Inflammatory macrophage (primary cell): Measurements from ENCODE around the gene DISC1.
"Not testable (repeated sequence)": the region's sequence is repeated elsewhere in the genome, so short reads cannot be mapped to it uniquely, and the experiment has no call there.

Experiments used
- DNase-seq, 2 donors: peaks; one replicate each; pipeline ENCODE4 v3.0.0-alpha.2; 2020 to 2022
- total RNA-seq, 18 experiments: gene quantifications; one replicate each; lab custom pipeline; 2026; ENCODE audit warnings: mixed read lengths in 6 of 18, inconsistent platforms in 2 of 18; lab: John Stamatoyannopoulos, UW

The DISC1 gene
- 1.3 to 18.1 (median 8.5) reads per million in 18 experiments for total RNA-seq

GRCh38 chr1:231626535-231626950 is at the start of gene DISC1:
TSS of gene DISC1 (plus strand) at chr1:231626790. CDS start at chr1:231626868, 78 bp downstream.
- peak; percentile 91 to 92 for DNase-seq

- no peak for DNase-seq
Observed at GRCh38 chr1:231576804-231577718, 49.5 kb upstream of the DISC1 start.

DNA sequence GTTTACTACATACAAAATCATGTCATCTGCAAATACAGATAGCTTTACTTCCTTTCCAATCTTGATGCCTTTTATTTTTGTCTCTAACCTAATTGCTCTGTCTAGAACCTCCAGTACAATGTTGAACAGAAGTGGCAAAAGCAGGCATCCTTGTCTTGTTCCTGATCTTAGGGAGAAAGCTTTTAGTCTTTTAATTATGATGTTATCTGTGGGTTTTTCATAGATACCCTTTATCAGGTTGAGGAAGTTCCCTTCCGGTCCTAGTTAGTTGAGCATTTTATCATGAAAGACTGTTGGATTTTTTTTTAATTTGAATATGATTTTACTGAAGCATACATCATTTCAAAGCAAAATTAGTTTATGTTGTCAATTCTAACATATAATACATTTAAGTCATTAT is 45.7 kb upstream of the DISC1 start:
- no peak for DNase-seq

DNA sequence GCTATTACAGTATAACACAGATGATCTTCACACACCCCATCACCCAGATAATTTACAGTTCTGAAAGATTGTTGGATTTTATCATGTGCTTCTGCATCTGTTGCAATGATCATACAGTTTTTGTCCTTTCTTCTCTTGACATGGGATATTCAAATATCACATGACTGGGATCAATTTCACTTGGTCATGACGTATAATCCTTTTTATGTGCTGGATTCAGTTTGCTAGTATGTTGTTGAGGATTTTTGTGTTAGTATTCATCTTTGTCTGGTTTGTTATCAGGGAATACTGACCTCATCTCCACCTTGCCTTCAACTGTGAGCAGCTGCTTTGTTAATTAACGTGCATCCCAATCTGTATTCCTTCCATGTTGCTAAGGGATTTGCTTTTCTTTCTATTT is 44.7 kb upstream of the DISC1 start:
- DNase-seq: no peak

DNA sequence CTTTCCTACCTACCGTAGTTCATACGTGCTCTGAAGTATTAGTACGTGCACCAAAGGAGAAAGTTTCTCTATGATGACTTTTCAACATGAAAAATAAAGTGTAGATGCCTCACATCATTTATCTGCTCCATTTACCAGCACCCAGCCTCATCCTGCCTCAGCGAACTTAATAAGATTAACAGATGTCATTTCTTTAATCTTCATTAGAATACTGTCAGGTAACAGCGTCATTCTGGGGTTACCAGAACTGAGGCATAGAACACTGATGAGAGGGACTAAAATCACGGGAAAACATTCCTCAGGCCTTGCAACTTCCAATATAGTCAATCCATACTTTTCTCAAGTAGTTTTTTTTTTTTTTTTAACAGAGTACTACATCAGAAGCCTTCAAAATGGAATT is 43.2 kb upstream of the DISC1 start:
- DNase-seq: no peak

GRCh38 chr1:231584117-231584516 is 42.5 kb upstream of the DISC1 start:
- peak; percentile 13 to 18 for DNase-seq

- peak in 1 of 2 donors; percentile 55 for DNase-seq
Observed at GRCh38 chr1:231584921-231585320, 41.7 kb upstream of the DISC1 start.

DNA sequence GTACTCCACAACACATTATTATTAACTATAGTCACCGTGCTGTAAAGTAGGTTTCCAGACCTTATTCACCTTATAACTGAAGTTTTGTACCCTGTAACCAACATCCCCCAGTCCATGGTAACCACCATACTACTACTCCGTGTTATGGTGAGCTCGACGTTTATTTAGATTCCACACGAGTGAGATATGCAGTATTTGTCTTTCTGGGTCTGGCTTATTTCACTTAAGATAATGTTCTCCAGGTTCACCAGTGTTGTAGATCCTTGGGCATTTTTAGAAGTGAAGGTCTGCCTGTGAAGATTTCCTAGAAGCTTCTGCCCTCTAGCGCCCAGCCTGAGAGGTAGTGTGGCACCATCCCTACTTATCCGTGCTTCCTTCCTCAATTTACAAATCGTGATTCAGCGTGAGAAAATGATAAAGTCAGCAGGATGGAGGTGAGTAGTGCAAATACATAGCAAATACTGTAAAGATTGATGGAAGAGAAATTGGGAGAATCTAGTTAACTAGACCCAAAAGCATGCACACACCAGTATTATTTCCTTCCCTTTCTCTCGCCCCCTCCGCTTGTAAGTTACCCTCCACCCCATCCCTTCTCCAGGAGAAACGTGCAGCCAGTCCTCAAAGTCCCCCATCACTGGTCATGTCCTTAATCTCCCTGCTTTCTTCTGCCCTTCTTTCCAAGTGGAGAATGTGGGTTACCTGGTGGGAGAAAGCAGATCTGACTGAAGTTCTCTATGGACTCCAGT is 36.0 kb upstream of the DISC1 start:
- DNase-seq: peak; percentile 70 to 73

DNA sequence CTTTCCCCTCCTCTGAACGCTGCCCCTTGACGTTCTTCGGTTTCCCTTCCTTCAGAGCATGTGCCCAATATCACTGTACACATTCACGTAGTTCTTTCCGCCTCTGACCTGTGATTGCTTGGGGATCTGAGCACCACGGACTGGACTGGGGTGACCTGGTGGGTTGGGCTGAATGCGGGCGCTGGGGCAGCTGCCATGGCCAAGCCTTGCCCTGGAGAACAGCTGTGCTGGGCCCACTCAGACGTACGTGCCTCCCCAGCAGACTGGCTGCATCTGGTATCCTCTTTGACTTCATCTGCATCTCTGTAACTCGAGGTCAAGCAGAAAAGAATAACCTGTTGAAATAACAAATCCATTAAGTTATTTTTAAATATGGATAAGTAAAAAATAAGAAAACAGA is 35.1 kb upstream of the DISC1 start:
- DNase-seq: no peak

- no peak for DNase-seq
Observed at GRCh38 chr1:231592809-231593208, 33.8 kb upstream of the DISC1 start.

GRCh38 chr1:231593264-231593663 is 33.3 kb upstream of the DISC1 start:
- DNase-seq: not testable (repeated sequence)

- no peak for DNase-seq
Observed at GRCh38 chr1:231594123-231594522, 32.5 kb upstream of the DISC1 start.

- DNase-seq: no peak
Observed at GRCh38 chr1:231594749-231595148, 31.8 kb upstream of the DISC1 start.

DNA sequence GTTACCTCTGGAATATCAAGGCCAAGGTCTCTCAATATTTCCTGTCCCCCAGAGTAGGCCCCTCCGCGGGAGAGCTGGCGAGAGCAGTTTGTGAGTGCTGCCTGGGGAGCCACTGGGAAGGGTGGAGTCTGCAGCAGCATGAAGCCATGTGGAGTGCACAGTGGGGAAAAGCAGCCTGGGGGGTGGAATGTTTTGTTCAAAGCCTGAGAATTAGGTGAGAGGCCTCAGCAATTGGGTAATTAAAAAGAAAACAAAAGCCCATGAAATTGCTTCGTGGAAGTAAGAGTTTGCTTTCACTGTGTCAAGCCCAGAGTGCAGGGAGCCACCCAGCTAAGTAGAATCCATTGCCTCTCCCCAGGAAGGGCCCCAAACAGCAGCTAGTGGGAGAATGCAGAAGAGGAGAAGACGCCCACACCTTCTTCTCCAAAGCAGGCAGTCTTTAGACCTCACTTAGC is 30.2 kb upstream of the DISC1 start:
- peak; percentile 43 to 62 for DNase-seq

DNA sequence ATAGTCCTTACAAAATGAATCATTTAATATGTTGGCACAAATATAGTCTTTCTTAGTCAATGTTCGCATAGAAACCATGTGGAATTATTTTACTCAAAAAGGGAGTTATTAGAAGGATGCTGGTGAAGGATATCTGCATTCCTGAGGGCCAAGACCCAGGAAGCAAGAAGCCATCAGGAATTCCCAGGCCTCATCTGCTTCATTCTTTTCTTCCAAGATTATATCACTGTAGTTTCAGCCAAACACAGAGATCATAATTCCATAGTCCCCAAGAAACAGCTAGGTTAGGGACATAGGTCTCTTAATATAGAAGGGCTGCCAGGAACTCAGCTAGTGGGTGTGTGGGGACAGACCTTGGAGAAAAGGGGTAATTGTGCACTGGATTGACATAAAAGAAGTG is 28.6 kb upstream of the DISC1 start:
- no peak for DNase-seq

DNA sequence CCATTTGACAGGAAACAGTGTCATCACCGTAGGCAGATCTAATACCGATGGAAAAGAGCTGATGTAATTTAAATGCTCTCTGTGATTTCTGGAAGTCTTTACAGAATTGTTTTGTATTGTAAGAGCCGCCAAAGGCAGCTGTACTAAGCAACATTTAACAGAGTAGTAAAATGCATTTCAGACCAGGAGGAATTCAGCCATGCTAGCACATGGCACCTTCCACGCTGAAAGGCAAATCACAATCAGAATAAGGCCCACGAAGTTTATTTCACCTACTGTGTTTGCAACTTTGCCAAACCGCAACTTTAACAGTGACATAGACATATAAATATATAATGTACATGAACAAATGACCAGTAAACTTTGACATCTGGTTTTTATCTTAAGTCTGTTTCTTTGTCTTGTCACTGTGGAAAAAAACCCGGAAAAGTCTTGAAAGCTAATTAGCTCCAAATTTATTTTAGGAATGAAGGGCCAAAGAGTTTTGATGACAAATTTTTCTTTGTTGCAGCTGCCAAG is 26.1 kb upstream of the DISC1 start:
- DNase-seq: no peak

DNA sequence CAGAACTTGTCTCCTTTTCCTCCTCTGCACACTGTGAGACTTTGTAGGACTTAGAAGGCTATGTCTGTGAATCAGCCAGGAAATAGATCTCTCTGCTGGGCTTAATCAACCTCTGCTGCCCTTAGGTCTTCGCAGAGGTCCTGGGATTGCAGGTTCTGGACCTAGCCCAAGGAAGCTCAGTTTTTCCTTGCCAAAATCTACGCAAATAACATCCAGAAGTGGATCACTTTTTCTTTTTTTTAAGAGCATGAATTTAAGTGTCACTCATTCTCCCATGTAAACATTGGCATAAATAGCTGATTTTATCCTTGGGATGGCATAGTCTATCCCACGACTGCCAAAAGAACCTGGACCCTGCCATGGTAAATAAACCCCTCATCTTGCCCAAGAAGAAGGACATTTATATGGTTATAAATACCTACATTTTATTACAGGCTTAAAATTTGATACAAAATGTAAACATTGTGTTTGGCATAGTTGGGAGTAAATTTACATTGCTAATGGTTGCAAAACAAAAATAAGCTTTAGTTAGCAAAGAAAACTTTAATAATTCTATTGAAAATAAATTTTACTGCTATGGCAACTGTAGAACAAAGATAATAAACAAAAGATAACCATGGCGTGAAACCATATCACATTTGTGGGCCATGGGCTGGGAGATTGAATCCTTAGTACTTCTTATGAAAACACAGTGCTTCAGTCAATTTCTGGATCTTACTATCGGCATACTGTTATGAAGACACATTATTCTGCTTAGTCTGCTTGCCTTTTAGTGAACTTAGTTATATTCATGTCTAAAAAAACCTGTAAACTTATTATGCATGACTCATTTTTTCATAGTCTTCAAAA is 24.5 kb upstream of the DISC1 start:
- DNase-seq: no peak

- no peak for DNase-seq
Observed at GRCh38 chr1:231602673-231602984, 24.0 kb upstream of the DISC1 start.

DNA sequence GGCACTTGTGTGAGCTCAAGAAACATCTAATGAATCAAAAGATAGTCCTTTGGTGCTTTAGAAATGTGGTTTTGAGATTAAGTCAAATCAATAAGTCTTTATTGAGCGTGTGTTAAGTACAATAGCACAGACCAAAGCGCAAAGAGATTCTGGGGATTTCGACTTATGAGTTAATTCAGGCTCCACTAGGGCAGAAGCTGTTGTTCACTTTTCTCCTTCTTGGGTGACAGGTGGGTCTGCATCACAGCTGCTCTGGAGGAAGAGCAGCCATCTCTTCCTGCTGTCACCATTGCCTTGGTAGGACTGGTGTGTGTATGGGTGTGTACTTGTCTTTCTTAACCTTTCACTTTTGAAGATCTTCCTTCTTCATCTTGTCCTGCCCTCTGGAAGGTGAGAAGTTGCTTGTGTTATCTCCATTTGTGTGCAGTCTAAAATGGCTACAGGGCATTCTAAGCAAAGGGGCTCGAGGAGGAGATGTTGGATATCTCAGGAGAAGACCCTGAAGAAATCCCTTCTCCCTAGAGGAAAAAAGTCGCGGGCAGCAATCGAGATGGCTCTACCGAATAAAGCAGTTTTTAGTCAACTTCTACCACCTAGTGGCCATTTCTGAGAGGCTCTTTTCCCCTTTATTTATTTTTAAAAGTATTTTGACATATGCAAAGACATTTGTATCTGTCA is 22.9 kb upstream of the DISC1 start:
- DNase-seq: peak; percentile 65 to 83

- DNase-seq: no peak
Observed at GRCh38 chr1:231604276-231604621, 22.3 kb upstream of the DISC1 start.

GRCh38 chr1:231605149-231606100 is 21.2 kb upstream of the DISC1 start:
- DNase-seq: peak in 1 of 2 donors; percentile 24
